ENCODE results near the gene SMYD3. TPM values are rescaled to one million over a fixed set of nuclear protein-coding genes. Genes with fewer than 3 reads are reported as not detected.
"Not testable (repeated sequence)": the region's sequence is repeated elsewhere in the genome, so short reads cannot be mapped to it uniquely, and the experiment has no call there.

Gene SMYD3
- total and polyA plus RNA-seq, 10 of the 15 experiments (the other 5 are each of a cell fraction or from before 2014, with no cell fraction given) = 18.3 to 54.0 (median 24.8) TPM

DNA sequence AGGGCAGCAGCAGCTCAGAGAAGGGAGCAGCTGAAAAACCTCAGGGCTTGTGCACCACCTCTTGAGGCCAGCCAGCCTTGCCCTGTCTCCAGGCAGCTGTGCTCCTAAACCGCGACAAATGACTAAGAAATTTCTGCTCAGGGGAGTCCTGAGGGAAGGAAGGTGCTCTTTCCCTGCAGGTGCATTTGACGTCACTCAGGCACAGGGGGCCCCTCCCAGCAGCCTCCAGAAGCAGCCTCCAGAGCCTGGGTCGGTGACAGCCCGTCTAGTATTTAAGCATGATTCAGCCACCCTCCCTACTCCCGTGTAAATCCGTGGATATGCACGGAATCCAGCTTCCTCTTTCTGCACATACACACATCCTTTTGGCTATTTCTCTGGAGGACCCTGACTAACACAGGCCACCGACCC is 791.8 kb downstream of the SMYD3 start (continued):
- TF ChIP-seq, protein P1, sequence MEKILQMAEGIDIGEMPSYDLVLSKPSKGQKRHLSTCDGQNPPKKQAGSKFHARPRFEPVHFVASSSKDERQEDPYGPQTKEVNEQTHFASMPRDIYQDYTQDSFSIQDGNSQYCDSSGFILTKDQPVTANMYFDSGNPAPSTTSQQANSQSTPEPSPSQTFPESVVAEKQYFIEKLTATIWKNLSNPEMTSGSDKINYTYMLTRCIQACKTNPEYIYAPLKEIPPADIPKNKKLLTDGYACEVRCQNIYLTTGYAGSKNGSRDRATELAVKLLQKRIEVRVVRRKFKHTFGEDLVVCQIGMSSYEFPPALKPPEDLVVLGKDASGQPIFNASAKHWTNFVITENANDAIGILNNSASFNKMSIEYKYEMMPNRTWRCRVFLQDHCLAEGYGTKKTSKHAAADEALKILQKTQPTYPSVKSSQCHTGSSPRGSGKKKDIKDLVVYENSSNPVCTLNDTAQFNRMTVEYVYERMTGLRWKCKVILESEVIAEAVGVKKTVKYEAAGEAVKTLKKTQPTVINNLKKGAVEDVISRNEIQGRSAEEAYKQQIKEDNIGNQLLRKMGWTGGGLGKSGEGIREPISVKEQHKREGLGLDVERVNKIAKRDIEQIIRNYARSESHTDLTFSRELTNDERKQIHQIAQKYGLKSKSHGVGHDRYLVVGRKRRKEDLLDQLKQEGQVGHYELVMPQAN (conservative IDR thresholded peaks at IDR 0.05) = no peak
- TF ChIP-seq ETV6 (conservative IDR thresholded peaks at IDR 0.05 in 1 of 2, IDR thresholded peaks at IDR 0.05 in 1 of 2; ENCODE audit: borderline replicate concordance in 1 of 2, low read depth in 1 of 2) = no peak
- no peak for TF ChIP-seq LARP7 (IDR thresholded peaks at IDR 0.05)
- TF ChIP-seq BMI1 (IDR thresholded peaks at IDR 0.05; ENCODE audit: borderline replicate concordance) = no peak

DNA sequence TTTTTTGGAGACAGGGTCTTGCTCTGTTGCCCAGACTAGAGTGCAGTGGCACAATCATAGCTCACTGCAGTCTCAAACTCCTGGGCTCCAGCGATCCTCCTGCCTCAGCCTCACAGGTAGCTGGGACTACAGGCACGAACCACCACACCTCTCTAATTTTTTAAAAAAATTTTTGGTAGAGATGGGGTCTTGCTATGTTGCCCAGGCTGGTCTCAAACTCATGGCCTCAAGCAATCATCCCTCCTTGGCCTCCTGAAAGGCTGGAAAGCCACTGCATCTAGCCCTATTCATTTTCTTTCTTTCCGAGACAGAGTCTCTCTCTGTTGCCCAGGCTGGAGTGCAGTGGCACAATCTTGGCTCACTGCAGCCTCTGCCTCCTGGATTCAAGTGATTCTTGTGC is 793.1 kb downstream of the SMYD3 start:
- H3K4me1 ChIP-seq (ENCODE audit: control insufficient read depth, insufficient read depth, low read length); H4K20me1 ChIP-seq (ENCODE audit: control insufficient read depth, insufficient read depth); POLR2A ChIA-PET; H3K4me2 ChIP-seq (ENCODE audit: control insufficient read depth, insufficient read depth); FAIRE-seq; DNase-seq (ENCODE audit: low read depth, low spot score); in situ Hi-C loops (cut with MboI); ATAC-seq; H3K4me3 ChIP-seq; intact Hi-C loops (cut with micrococcal nuclease; ENCODE audit: unreplicated experiment); H2AFZ ChIP-seq (ENCODE audit: control insufficient read depth, low read depth, low read length); H3K27me3 ChIP-seq (replicated peaks in 1 of 2; ENCODE audit: control insufficient read depth in 2 of 2, insufficient read depth in 2 of 2, low read length in 1 of 2); H3K27ac ChIP-seq (ENCODE audit: control insufficient read depth, insufficient read depth); H3K36me3 ChIP-seq (ENCODE audit: control insufficient read depth in 2 of 2, insufficient read depth in 2 of 2, low read length in 1 of 2); H3K9ac ChIP-seq (ENCODE audit: control insufficient read depth, insufficient read depth, low read length); RAD21 ChIA-PET (ENCODE audit: unreplicated experiment); BruUV-seq (replicated peaks); H3K79me2 ChIP-seq (ENCODE audit: control insufficient read depth, insufficient read depth, low read length); H3K9me3 ChIP-seq (replicated peaks; ENCODE audit: control insufficient read depth, insufficient read depth, low read length): not testable (repeated sequence)
- 29% methylated on average over 3 of the region's 3 CpGs for WGBS (ENCODE audit: insufficient coverage, insufficient replicate concordance, low lambda C conversion rate, missing lambda C conversion rate)
- CTCF ChIA-PET = interaction anchor here (0.7 kb wide), 1 partner anchor 137 kb away, joined by 3 read pairs; no protein-coding TSS in a partner anchor
- SMC1A ChIA-PET (ENCODE audit: uncharacterized antibody, unreplicated experiment) = interaction anchor here (0.8 kb wide), 1 partner anchor 57 kb away, joined by 3 read pairs; no protein-coding TSS in a partner anchor
